ENCODE results near the gene DHRS7C.

- TF ChIP-seq CTCF (optimal IDR thresholded peaks at IDR 0.05 in 1 of 3, IDR thresholded peaks at IDR 0.05 in 1 of 3, conservative IDR thresholded peaks at IDR 0.05 in 1 of 3; ENCODE audit: extremely low read depth in 1 of 3, insufficient read depth in 2 of 3, low read length in 3 of 3), result no peak
- no peak for TF ChIP-seq EZH2 (IDR thresholded peaks at IDR 0.05; ENCODE audit: low read length)
These were observed 34.3 kb upstream of the DHRS7C start, which contains the start of gene GLP2R for GRCh38 chr17:9825641-9826150.
